HG02938 (cell line): ENCODE measurements around the gene TNNI2.

Source experiments
- ATAC-seq: cut with Tn5 transposase; IDR thresholded peaks from one replicate; pipeline ENCODE4 v1.9.1; 2021; ENCODE audit warnings: mild to moderate bottlenecking, moderate library complexity; ENCODE audit not compliant: unreplicated experiment

TNNI2 gene

DNA sequence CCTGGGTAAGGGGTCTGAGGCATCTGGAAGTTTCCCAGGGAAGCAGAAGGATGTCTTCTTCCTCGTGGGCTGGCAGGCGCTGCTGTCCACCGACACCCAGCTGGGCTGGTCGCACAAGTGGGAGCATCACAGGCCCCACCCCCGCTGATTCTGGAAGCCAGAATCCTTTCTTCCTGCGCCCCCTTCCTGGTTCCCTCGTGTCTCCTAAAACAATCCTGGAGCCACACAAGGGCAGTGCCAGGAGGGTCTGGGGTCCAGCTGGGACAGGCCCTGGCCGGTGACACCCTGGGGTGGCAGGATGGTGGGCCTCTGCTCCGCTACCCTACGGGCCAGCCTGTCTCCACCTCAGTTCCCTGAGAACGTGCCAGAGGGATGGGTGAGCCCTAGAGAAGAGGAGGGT is 18.3 kb downstream of the TNNI2 start:
- no peak for ATAC-seq

DNA sequence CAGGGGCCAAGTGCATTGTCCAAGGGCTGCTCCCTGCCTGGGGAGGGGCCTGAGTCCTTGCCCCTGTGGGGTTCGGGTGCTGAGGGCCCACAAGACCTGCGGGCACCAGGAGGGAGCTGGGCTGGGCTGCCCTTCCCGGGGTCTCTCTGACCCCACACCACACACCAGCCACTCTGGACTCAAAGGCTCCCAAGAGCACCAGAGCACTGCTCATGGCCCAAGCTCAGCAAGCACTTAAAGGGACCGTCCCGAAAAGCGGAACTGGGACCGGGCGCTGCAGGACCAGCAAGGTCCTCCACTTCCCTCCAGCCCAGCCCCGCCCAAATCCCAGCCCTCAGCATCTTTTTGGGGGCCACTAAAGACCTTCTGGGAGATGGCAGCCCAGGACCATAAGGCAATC is 19.4 kb downstream of the TNNI2 start:
- ATAC-seq, result no peak

DNA sequence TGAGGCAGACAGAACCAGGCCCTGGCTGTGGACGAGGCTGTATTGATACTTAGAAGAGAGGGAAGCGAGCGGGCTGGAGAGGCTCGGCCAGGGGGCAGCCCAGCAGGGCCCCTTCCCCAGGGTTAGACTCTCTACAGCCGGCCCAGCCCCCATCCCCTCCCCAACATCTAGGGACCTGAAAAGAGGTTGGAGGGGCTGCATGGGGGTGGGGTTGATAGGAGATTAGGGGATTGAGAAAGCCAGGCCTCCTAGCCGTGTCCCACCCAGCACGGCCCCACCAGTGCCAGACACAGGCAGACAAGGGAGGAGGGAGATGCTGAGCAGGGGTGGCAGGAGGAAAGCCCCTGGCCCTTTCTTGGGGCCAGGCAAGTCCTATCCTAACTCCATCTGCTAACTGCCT is 19.8 kb downstream of the TNNI2 start:
- no peak for ATAC-seq

DNA sequence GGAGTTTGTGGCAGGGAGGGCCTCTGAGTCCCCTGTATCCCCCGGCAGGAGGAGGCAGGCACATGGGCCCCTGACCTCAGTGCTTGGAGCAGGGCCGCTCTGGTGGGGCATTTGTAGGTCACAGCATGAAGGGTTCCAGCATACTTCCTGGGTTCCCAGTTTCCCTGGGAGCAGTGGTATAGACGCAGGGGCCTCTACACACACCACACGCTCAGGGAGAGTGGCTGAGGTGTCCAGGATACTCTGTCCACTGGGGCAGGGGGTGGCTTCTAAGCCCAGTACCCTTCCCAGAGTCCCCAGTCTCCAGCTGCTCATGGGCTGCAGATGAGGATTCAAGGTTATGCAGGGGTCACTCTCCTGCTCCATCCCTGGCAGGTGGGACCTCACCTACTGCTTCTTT is 20.2 kb downstream of the TNNI2 start:
- ATAC-seq, result no peak

DNA sequence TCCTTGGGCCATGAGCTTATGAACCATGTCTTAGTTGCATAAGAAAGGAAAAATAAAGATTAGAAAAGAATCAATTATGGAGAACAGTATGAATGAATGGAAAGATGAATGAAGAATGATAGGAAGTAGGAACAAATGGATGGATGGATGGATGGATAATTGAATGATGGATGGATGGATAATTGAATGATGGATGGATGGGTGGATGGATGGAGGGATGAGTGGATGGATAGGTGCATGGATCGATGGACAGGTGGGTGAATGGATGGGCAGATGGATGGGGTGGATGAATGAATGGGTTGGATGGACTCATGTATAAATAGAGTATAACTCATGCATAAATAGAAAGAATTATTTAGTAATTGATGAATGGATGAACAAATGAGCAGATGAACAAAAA is 21.3 kb downstream of the TNNI2 start:
- no peak for ATAC-seq

DNA sequence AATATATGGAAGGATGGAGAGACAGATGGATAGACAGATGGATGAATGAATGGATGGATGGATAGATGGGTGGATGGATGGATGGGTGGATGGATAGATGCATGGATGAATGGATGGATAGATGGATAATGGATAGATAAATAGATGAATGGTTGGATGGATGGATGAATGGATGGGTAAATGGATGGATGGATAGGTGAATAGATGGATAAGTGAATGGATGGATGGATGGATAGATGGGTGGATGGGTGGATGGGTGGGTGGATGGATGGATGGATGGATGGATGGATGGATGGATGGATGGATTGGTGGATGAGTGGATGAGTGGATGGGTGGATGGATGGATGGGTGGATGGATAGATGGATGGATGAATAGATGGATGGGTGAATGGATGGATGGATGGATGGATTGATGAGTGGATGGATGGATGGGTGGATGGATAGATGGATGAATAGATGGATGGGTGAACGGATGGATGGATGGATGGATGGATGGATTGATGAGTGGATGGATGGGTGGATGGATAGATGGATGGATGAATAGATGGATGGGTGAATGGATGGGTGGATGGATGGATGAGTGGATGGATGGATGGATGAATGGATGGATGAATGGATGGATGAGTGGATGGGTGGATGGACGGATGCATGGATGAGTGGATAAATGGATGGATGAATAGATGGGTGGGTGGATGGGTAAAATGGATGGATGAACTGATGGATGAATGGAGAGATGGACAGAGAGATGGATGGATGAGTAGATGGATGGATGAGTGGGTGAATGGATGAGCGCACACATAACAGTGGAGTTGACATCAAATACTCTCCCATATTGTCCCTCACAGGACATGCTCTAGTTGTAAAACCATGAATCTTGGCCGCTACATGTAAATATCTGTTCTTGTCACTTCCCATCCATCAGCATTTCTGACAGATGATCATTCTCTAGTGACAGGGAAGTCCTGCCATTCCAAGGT is 22.9 kb downstream of the TNNI2 start:
- no peak for ATAC-seq

DNA sequence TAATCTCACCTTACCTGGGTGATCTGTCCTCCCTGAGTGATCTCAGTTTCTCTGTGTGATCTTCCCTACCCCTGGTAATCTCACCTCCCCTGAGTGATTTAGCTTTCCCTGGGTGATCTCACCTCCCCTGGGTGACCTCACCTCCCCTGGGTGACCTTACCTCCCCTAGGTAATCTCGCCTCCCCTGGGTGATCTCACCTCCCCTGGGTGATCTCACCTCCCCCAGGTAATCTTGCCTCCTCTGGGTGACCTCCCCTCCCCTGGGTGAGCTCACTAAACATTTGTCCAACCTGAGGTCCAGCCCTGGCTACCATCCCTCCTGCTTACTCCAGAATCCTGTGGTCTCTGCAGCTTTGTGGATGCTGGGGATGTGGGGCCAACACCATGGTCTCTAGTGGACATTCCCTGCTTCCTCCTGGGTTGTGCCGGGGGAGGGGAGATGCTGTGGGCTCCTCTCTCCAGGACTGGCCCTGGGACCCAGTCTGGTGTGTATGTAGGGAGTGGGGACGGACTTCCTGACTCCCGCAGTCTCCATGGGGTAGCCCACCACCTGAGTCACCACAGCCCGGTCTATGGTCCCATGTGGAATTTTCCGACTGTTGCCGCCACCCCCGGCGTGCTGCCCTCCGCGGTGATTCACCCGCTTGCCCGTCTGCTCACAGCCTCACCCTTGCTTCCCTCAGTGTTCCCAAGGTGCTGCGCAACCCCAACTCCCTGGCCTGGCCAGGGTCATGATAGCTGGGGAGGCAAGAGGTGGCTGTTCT is 24.0 kb downstream of the TNNI2 start:
- ATAC-seq, result no peak

DNA sequence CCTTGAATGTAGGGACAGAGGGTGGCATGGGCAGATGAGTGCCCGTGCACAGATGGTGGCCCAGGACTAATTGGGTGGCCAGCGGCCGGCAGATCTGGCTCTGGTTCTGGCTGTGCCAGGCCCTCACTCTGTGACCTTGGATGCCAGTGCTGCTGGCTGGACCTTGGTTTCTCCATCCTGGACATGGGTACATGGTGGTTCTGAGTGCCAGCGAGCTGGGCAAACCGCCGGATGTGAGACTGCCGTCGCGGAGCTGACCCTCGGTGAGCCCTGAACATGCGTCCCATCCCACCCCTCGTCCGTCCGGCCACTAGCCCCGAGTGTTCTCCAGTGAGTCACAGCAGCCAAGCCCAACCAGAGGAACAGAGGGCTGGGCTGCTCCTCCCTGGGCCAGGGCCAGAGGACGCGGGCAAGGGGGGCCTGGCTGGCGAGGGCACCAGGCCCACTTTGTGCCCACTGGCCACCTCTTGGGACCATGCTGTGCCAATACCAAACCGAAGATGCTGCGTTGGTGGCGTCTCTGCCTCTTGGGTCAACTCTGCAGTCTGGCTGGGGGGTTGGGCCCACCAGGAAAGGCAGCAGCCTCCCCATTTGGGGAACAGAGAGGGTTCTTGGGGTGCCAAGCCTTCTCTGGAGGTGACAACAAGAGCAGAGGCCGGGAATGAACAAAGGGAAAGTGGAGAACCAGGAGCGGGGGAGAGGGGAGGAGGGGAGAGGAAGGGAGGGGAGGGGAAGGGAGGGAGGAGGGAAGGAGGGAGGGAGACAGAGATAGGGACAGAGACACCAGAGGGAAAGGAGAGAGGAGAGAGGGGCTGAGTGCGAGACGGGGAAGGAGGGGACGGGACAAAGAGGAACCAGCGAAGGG is 24.8 kb downstream of the TNNI2 start:
- no peak for ATAC-seq

DNA sequence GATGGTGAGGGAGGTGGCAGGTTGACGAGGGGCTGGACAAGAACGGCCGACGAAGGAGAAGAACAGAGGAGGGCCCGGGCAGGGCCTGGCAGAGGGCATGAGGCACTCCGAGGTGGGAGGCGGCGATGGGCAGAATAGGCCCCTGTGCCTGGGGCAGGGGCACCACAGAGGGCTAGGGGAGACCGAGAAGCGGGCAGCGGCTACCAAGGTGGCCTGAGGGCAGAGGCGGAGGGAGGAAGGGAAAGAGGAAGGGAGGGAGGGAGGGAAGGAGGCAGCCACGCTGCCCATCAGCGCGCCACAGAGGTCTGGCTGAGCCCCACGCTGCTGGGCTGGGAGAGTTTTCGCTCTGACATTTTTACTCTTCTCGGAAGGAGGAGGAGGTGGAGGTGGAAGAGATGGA is 25.4 kb downstream of the TNNI2 start:
- ATAC-seq, result no peak

DNA sequence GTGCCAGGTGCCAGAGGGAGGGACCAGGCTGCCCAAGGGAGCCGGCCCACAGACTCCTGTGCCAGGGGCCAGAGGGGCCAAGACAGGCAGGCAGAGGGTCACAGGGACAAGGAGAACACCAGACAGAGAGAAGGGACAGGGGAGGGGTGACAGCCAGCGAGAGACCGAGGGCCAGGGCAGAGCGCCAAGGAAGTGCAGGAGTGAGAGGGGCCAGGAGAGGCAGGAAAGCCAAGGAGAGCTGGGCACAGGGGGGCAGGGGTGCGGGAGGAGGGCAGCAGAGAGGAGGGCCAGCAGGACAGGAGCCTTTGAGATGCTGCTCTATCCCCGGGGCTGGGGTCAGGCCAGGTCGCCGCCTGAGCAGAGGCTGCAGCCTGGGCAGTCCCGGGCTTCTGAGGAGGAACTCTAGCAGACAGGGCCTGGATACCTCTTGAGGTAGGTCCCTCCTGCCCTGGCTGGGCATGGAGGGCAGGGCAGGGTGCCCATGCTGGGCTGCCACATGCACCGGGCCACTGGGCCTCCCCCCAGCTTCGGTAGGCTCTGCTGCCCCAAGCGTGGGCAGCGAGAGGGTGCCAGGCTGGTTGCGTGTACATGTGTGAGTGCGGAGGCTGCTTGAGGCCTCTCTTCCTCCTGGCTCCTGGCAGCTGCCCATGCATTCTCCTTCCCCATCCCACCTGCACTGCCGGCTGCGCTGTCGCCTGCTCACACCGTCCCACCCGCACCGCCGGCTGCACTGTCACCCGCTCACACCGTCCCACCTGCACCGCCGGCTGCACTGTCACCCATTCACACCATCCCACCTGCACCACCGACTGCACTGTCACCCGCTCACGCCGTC is 26.3 kb downstream of the TNNI2 start:
- no peak for ATAC-seq

DNA sequence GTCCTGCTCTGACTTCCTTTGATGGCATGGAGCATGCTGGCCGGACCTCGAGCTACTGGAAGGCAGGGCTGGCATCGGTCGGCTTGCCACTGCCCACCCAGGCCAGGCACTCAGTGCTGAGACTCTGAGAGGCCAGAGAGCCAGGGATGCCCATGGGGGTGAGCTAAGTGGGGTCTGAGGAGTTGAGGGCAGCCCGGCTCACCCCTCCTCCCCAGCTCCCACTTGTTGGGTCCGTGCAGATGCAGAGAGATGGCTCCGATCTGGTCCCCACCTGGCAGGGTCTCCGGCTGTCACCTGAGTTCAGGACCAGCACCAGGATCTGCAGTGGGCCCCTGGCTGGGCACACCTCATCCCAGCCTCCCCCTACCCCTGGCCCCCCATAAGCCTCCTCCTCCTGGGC is 27.4 kb downstream of the TNNI2 start:
- no peak for ATAC-seq

DNA sequence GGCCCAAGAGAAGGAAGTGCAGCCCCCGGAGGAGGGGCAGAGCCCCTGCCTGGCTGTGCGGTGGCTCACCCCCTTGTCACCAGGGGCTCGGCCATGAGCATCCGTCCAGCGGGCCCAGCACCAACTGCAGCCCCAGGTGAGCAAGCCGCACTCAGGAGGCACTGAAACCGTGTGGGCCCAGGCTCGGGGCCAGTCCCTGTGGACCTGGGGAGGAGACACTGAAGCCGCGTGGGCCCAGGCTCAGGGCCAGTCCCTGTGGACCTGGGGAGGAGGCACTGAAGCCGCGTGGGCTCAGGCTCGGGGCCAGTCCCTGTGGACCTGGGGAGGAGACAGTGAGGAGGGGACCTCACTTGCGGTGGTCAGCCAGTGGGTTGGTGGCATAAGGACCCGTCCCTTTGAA is 28.0 kb downstream of the TNNI2 start:
- ATAC-seq, result no peak

DNA sequence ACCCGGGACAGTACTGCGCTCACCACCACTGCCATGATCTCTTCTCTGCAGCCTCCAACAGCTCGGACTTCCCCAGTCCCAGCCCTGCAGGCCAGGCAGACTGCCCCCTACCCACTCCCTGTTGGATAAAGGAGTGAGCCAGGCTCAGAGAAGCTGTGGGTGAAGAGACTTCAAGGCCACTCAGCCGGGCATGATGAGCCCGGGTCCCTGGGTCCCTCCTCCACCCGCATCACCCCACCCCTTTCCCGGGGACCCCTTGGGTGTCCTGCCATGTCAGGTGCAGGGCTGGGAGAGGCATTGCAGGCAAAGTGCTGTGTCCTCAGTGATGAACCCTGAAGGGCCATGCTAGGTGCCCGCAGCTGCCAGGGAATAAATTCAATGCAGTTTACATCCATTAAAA is 28.6 kb downstream of the TNNI2 start:
- ATAC-seq, result no peak

DNA sequence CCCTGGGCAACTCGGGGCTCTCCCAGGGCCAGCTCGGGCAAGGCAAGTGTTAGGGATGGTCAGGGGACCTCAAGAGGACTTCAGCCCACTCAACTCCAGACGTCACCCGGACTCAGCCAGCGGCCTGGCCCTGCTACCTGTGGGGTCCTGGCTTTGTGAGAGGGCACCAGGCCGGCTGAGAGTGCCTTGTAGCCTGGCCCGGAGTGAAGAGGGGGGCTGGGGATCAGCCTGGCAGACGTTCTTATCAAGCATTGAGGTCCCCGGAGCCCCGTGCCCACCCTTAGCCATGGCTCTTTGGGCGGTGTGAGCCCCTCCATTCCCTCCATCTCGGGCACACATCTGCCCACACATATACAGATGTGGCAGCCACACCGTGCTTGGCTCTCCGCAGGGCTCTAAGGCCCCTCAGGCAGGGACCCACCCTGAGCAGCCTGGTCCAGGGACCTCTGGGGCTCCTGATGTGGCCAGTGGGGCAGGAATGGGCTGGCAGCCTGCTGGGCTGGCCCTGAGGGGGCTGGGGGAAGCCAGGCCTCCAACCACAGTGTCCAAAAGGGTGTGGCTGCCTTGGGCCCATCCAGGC is 29.4 kb downstream of the TNNI2 start:
- no peak for ATAC-seq

DNA sequence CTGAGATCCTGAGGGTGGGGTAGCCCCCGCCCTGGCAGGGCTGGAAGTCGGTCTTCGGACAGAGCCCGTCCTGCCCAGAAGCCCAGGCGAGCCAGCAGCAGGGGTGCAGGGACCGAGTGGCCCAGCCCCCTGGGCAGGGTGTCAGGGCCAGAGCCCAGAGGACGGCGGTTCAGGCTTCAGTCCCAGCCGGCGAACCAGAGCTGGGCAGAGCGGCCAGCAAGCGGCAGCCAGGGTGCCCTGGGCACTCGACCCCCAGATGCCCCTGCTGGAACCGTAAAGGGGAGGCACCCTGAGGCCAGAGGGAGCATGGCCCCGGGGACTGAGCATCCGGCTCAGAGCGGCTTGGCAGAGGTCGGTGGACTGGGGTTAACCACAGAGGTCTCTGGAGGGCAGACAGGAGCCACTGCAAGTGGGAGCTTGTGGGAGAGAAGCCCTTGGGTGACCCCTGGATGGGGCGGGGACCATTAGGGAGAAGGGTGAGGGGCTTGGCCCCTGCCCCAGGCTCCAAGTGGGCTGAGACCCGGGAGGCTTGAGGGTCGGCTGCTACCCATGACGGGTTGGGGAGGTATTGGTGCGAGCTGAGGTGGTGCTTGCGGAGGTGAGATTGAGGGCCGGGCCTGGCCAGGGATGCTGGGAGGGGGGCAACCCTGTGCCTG is 30.0 kb downstream of the TNNI2 start:
- no peak for ATAC-seq

DNA sequence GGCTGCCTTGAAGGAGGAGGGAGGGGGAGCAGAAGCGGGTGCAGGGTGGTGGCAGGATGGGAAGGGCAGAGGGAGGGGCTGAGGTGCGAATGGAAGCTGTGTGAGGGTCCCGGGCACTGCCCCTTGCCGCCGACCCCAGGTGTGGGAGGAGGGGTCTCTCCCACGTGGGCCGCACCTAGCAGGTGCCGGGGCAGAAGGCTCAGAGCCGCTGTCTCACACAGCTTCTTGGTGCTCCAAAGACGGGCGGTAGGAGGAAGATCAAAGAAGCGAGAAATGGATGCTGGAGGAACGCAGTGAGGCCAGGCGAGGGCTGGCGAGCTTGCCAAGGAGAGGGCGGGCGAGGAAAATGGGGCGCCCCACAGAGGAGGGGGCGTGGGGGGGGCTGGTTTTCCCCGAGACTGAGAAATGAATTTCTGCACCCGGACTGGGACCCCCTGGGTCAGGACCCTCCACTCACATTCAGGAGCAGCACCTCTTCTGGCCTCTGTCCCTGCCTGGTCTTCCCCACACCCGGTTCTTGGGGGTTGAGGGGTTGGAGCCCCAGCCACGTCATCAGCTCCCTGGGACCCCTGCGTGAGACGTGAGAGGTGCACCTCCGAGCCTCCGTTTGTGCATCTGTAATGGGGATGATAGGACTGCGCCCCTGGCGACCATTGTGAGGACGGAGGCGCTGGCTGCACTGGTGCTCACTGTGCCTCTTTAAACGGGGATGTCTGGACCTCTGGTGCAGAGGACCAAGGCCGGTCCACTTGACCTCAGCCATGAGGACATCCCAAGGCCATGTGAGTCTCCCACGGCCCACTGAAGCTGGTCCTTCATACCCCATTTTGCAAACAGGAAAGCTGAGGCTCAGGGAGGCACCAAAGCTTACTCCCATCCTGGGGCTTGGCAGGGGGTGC is 30.9 kb downstream of the TNNI2 start:
- no peak for ATAC-seq

DNA sequence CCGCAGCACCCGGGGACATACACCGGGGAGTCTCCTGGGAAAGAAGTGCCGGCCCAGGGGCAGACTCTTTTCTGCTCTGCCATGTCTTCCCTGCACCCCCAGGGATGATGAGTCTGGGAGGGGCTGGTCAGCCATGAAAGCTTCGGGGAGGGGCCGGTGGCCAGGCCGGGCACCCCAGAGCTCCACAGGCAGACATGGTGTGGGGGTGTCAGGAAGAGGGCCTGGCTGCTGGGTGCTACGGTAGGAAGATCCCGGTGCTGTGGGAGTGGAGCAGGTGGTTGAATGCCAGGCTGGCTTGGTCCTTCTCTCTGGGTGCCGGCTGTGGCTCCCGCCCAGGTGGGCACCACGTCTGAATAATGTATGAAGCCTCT is 31.5 kb downstream of the TNNI2 start:
- no peak for ATAC-seq

DNA sequence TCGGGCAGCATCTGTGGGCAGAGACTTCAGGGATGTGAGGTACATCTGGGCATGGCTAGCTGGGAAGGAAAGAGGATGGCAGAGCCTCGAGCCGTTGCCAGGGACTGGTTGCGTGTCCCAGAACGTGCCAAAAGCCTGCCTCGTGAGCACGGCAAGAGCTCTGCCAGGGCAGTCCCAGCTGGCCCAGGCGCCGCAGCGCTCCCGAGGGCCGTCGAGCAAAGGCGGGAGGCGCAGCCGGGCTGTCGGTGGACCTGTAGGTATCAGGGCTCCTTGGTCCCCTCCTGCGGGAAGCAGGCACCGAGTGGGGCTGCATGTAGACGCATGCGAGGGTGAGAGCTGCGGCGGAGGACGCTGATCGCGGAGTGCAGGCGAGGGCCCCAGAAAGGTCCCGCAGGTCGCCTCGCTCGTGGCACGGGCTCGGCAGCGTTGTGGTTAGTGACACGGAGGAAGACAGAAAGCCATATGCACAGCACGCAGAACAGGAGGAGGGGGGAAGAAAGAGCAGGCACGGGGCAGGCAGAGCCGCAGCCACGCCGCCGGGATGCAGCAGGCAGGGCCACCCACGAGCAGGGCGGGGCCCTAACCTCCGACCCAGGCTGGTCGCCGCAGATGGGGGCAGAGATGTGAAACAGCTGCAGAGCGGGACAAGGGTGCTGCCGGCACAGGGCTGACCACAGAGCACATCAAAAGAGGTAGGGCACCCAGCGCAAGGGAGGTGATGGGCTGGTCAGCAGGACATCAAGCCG is 32.1 kb downstream of the TNNI2 start:
- no peak for ATAC-seq
